Activated CD4-positive, alpha-beta T cell treated with anti-CD3 and anti-CD28 coated beads for 1 hour (primary cell): ENCODE measurements around the gene PRRC2C.
"Not testable (repeated sequence)": the region's sequence is repeated elsewhere in the genome, so short reads cannot be mapped to it uniquely, and the experiment has no call there.

Experiments
- DNase-seq: peaks from one replicate; pipeline ENCODE4 v3.0.0-alpha.2; 2020

PRRC2C gene

GRCh38 chr1:171500803-171501202 is 15.5 kb downstream of the PRRC2C start:
- DNase-seq = no peak

GRCh38 chr1:171501305-171502024 is 16.1 kb downstream of the PRRC2C start:
- DNase-seq = no peak

- no peak for DNase-seq
These were observed 21.4 kb downstream of the PRRC2C start for GRCh38 chr1:171506525-171507304.

GRCh38 chr1:171507435-171507834 is 22.1 kb downstream of the PRRC2C start:
- no peak for DNase-seq

- DNase-seq = no peak
These were observed 23.9 kb downstream of the PRRC2C start for GRCh38 chr1:171509191-171509590.

- DNase-seq = no peak
These were observed 28.4 kb downstream of the PRRC2C start for GRCh38 chr1:171513743-171514142.

- no peak for DNase-seq
These were observed 30.0 kb downstream of the PRRC2C start for GRCh38 chr1:171515299-171515698.

GRCh38 chr1:171515741-171516140 is 30.4 kb downstream of the PRRC2C start:
- DNase-seq = no peak

- no peak for DNase-seq
These were observed 36.2 kb downstream of the PRRC2C start for GRCh38 chr1:171521567-171521966.

GRCh38 chr1:171530676-171531075 is 45.3 kb downstream of the PRRC2C start:
- DNase-seq = no peak

- DNase-seq = no peak
These were observed 47.2 kb downstream of the PRRC2C start for GRCh38 chr1:171532520-171532919.

- DNase-seq = no peak
These were observed 60.2 kb downstream of the PRRC2C start for GRCh38 chr1:171545523-171545922.

- no peak for DNase-seq
These were observed 64.7 kb downstream of the PRRC2C start for GRCh38 chr1:171550050-171550449.

- not testable (repeated sequence) for DNase-seq
These were observed 65.3 kb downstream of the PRRC2C start for GRCh38 chr1:171550598-171551100.

- not testable (repeated sequence) for DNase-seq
These were observed 68.6 kb downstream of the PRRC2C start for GRCh38 chr1:171553960-171554359.

GRCh38 chr1:171563675-171564074 is 78.3 kb downstream of the PRRC2C start:
- DNase-seq = no peak

GRCh38 chr1:171566467-171566866 is 81.1 kb downstream of the PRRC2C start:
- no peak for DNase-seq

GRCh38 chr1:171570295-171570694 is 85.0 kb downstream of the PRRC2C start:
- no peak for DNase-seq

GRCh38 chr1:171576144-171576543 is 90.8 kb downstream of the PRRC2C start:
- no peak for DNase-seq

GRCh38 chr1:171581226-171581625 is 95.9 kb downstream of the PRRC2C start:
- no peak for DNase-seq

- no peak for DNase-seq
These were observed 96.4 kb downstream of the PRRC2C start for GRCh38 chr1:171581766-171582165.

GRCh38 chr1:171582589-171582988 is 97.3 kb downstream of the PRRC2C start:
- DNase-seq = no peak

- no peak for DNase-seq
These were observed 98.4 kb downstream of the PRRC2C start for GRCh38 chr1:171583591-171584201.

GRCh38 chr1:171585715-171586114 is 100.4 kb downstream of the PRRC2C start:
- DNase-seq = no peak
